ENCODE data around the gene PTPA.

GRCh38 chr9:129113645-129114304 lies 2.6 kb downstream of the PTPA start:
- TF ChIP-seq CTCF (IDR thresholded peaks at IDR 0.05) = no peak
- TF ChIP-seq POLR2A (IDR thresholded peaks at IDR 0.05) = no peak

Measured in Peyer's patch (tissue), 4 donors.